SK-MEL-5 (cell line): ENCODE measurements around the gene FRMD4B. TPM values are rescaled to one million over a fixed set of nuclear protein-coding genes. Genes with fewer than 3 reads are reported as not detected.
"Not testable (repeated sequence)": the region's sequence is repeated elsewhere in the genome, so short reads cannot be mapped to it uniquely, and the experiment has no call there.

Experiments used
- DNase-seq: peaks from one replicate; pipeline ENCODE4 v3.0.0-alpha.2; 2016; ENCODE audit warnings: low read depth, low spot score
- in situ Hi-C: cut with HindIII; loops from 2 replicates; pipeline ENCODE4 v1.10.0; 2016; ENCODE audit warnings: low sequenced_read_pairs, high pct_unique_total_duplicates, low pct_unique_long_range_greater_than_20kb
- total RNA-seq: library from RNA; depleted of rRNA; stranded (reverse); fragments of >200 nt; shearing (Covaris generic); gene quantifications from 2 replicates; pipeline ENCODE4 v1.2.3, GENCODE V29; 2014

FRMD4B gene
- total RNA-seq, 1 experiment from 2014 or later, result 31.4 TPM

DNA sequence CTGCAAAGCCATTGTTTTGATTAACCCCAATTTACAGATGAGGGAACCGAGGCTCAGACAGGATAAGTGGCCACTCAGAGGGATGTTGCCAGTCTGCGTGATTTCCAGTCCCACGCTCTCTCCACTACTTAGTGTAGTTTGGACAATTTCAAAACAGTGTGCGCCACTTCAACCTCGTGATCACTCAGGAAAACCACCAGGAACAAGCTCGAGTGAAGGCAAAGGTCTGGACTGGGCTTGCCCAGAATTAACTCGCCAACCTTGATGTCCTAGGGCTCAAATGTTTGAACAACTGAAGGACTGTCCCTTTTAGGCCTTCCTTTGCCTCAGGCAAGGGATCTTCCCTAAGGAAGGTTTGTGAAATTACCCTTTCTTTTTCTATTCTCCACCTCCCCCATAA, 139.3 kb downstream of the FRMD4B start:
- DNase-seq, result no peak
- in situ Hi-C loops, result no loop called here

DNA sequence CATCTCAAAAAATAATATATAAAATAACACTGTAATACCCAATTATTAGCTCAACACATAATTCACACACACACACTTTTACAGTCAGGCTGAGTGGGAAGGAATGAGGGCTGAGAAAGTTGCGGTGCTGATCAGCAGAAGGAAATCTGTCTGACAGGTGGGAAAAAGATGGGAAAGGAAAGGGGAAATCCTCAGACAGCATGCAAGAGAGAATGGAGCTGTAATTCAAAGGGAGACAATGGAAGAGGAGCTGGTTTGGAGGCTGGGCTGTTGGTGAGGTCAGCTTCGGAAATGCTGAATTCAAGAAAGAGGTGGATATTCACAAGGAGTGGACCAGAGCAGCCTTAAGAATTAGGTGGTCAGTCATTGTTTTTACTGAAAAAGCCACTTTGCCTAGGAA, 141.8 kb downstream of the FRMD4B start:
- no peak for DNase-seq
- in situ Hi-C loops, result no loop called here

DNA sequence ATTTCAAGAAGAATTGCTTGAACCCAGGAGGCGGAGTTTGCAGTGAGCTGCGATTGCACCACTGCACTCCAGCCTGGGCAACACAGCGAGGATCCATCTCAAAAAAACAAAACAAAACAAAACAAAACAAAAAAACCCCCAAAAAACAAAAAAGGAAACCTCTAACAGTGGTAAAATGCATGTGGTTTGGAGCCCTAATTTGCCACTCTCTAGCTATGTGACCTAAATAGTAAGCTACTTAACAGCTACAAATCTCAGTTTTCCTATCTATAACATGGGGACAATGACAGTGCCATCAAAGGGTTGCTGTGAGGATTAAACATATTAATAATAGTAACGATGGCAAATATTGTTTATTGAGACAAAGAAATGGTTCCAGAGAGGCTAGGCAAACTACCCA, 144.1 kb downstream of the FRMD4B start:
- DNase-seq, result no peak
- in situ Hi-C loops, result no loop called here

DNA sequence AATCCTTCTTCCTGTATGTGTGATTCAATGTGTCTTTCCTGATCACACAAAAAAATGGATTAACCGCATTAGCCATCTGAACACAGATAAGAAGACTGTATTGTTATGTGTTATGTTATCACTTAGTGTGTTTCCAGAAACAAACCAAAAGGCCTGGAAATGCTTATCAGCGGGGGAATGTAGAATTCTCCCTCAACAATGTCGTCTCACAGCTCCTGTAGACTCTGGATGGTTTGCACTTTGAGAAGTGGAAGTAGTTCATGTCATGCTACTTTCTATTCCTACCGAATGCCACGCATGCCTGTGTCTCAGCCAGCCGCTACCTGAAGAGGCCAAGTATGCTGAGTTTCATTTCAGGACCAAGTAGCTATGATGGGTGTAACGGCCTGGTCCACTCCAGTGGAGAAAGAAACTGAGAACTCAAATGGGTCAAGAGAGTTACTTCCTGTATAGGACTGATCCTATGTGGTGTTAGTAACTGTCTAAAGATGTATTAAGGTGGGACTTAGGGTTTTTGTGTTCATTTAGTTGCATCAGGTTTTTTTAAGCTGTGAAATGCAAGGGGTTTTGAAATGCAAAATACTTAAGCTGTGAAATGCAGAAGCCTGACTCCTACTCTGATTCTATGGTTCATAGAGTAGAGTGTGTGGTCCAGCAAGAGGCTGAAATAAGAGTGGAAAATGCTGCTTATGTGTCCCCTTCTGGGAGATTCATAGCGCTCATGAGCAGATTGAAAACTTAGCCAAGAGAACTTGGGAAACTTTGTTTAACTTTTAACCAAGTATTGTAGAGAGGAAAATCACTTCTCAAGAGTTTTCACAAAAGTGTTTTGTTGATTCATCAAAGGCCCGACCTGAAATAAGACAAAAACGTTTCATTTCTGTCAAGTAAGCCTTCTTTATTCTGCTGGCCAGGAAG, 145.0 kb downstream of the FRMD4B start:
- DNase-seq, result no peak
- in situ Hi-C loops, result no loop called here

DNA sequence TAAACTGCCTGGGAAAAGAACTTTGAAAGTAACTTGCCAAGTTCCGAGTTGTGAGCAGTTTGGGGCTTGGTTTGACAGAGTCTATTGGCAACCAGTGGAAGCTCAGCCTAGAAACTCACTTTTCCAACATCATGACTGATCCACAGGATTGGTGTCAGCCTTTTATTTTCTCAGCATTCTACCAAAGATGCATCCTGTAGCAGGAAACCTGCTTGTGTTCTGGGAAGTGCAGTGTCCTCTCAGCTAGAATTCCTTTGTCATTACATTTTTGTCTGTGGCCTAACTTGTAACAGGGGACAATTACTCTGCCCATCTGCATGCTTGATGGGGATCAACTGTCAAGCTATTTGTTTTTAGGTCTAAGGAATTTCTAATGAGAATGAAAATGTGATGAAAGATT, 146.8 kb downstream of the FRMD4B start:
- in situ Hi-C loops, result no loop called here
- no peak for DNase-seq

DNA sequence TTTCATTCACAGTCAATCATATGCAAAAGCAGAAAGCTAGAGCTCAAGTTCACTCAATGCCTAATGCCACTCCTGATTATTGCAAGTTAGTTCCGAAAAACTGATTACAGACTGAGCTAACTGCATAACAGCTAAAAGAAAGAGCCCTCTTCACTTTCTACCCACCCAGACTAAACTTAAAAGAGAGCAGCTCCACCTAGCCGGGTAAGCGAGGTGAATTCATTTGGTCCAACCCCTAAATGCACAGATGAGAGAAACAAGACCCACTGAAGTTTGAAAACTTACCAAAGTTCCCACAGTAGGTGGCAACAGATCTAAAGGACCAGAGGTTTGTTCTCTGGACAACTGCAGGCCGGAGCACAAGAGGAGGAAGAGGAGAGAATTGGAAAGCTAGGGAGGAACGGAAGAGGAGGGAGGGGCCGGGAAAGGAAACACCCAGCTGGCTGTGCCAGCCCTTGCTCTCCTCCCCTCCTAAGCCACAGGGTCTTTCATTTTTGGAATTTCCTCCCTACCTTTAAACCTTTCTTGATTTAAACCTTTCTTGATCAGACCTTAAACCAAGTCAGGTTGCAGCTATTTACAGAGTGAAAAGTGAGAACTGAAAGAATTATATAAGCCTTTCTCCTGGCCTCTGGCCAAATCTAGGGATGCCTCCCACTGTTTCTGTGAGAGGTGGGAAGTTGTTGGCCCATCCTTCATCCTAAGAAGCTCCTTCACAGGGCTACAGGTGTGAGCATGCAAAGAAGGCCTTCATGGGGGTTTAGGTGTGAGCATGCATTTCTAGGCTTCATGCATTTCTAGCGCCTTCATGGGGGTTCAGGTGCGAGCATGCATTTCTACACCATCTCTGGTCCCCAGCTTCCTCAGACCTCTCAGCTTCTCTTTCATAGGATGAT, 148.8 kb downstream of the FRMD4B start:
- DNase-seq, result peak; percentile 27
- in situ Hi-C loops, result no loop called here

DNA sequence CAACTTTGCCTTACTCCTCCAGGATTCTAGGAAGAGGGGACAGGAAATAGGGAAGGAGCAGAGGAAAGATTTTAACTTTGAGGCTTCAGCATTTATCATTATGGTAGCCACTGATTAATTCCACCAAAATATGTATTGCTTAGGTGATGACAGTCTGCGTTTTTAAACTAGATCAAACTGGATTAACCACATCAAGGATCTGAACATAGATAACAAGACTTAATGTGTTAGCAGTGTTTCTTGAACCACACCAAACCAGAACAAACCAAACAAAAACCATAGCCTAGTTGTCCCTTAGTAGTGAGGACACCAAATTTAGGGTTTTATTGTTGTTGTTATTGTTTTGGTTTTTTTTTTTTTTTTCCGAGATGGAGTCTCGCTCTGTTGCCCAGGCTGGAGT, 150.0 kb downstream of the FRMD4B start:
- DNase-seq, result no peak
- in situ Hi-C loops, result no loop called here

DNA sequence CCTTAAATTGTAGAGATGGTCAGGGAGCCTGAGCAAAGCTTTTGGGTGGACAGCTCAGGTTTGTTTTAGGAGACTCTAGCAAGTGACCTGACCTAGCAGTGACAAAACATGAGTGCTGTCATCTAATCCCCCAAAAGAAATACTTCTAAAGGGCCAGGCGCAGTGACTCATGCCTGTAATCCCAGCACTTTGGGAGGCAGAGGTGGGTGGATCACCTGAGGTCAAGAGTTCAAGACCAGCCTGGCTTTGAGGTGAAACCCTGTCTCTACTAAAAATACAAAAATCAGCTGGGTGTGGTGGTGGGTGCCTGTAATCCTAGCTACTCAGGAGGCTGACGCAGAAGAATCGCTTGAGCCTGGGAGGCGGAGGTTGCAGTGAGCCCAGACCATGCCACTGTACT, 150.7 kb downstream of the FRMD4B start:
- in situ Hi-C loops, DNase-seq: not testable (repeated sequence)

DNA sequence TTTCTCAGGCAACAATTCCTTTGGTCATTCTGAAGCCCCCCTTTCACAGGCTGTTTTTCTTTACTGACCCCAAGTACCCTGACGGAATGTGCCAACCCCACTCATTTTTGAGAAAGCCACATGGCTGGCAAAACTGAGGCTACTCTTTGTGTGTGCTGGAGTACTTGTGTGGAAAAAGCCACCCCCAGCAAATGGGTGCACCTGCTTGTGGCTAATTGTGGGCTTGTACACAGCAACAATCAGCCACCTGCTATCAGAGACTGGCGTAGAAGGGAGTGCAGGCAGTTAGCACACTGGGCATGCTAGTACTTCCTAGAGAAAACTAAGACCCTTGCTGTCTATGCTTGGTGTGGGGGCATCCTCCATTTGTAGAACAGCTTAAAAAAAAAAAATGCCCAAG, 153.4 kb downstream of the FRMD4B start:
- in situ Hi-C loops, result no loop called here
- DNase-seq, result no peak

DNA sequence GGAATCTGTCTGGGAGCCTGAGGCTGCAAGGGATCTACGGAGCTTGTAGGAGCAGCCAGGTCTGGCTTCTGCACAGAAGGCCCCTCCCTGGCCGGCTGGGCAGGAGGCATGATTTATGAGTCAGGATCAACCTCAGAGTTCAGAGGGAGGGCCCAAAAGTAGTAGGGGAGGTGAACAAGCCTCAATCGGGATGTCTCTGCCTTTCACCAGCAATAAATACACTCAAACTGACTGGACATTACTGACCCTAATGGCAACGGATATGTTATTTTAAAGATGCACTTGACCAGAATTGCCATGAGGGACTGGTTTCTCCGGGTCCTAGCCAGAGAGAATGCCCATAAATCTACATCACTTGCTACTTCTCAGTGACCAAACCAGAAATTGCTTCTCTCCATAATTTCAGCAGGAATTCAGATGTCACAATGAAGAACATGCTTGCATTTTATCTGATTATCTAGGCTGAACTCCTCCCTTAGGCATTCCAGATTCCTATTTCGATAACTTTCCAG, 153.9 kb downstream of the FRMD4B start:
- in situ Hi-C loops, result no loop called here
- DNase-seq, result peak; percentile 29

DNA sequence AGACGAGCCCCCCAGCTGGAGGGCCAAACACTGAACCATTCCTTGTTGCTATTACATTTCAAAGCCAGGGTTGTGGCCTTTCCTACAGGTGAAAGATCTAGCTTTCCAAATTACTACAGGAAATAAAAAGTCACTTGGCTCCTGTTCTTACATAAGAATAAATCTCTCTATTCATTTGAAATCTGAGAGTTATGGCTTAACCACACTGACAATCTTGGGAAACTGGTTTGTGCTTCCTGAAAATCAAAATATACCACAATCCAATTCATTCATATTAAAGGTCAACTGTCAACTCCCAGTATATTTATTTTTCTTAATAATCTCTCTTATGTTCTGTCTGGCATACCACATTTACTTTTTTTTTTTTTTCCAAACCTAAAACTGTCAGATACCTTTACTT, 159.8 kb downstream of the FRMD4B start:
- in situ Hi-C loops, result no loop called here
- peak; percentile 87 for DNase-seq

DNA sequence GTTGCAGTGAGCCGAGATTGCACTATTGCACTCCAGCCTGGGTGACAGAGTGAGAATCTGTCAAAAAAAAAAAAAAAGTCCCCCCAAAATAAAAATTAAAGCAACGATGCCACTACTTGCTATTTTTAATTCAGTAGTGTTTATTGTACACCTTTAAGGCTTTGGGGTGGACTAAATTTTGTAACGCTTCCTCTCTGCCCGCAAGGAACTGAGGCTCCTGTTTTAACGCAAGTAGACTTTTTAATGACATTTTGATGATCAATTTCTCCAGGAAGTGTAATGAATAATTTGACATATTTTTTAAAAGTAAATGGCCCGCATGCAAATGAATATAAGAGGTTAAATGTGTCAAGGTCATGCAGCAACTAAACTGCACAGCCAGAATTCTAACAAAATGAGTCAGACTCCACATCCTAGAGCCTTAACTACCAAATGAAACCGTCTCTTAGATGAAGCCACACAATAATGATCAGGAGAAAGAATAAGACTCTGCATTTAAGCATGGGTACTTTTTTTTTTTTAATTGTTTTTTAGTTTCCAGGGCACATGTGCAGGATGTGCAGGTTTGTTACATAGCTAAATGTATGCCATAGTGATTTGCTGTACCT, 166.7 kb downstream of the FRMD4B start:
- in situ Hi-C loops, result no loop called here
- DNase-seq, result no peak

DNA sequence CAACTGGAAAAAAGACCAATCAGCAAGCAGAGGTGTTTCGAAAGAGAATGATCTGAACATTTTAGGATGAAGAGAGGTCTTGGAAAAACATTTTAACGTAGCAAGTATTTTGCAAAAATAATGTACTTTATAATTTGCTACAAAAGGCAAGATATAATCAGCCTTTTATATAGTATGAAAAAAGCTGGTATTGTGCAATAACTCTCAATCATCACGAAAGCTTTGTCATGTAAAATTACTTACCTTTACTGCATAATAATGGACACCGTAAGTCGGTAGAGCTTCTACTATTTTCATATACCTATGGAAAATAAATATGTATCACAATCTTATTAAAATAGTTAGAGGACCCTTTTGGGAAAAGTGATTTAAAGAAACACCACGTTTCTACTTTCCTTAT, 167.8 kb downstream of the FRMD4B start:
- DNase-seq, result no peak
- in situ Hi-C loops, result no loop called here

DNA sequence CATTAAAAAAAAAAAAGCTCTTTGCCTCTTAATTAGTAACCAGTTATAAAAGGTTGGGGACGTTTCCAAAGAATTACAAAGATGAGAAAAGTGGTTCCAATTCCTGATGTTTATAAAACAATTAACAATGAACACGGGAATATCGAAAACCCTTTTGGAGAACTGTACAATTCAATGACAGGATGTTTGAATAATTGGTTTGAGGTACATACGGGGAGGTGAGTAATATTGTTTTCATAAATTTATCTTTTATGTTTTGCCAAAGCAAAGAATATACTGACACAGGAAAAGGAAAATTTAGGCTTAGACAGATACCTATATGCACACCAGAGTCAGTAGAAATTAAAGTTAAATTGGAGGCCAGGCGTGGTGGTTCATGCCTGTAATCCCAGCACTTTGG, 168.9 kb downstream of the FRMD4B start:
- no peak for DNase-seq
- in situ Hi-C loops, result no loop called here

DNA sequence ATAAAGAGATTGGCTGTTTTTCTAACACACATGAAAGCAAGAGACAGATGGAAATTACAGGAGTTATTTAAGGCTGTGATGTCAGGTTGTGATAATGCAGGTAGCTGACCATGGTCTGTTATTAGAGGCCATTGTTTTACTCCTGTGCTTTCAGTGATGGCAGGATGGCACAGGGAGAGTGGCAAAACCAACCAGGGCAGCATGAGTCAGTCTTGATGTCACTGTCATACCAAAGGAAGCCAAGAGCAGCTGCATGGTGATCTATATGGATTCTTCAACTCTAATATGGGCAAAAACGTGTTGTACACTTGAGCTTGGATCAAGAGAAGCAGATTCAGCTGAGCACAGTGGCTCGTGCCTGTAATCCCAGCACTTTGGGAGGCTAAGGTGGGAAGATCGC, 171.6 kb downstream of the FRMD4B start:
- no peak for DNase-seq
- in situ Hi-C loops, result no loop called here

DNA sequence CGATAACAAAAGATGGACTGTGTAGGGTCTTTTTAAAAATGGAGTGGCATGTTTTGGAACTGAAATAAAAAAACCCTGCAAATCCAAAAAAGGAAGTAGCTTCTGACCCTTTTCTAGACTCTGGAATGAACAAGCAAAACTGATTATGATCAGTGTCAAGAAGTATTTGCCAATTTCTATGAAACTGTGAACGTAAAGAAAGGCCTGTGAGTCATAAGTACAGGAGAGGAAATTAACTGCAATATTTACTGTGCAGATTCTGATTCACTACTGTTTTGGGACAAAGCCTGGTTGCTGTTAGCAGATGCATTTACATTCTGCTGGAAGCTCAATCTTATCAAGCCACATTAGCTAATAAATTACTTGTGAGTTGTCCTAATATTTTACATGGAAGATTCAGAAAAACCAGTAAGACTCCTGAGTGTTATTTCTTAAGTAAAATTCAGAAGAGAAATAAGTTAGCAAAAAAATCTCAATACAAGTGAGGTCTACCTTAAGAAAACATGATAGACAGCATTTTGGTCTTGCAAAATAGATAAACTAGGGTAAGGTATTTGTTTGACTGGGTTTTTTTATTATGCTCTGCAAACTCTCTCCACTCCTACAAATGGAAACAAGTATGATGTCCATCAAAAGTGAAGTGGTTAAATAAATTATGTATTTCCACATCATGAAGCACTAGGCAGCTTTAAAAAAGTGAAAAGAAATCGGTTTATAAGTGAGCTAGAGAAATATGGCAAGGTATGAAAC, 173.3 kb downstream of the FRMD4B start:
- in situ Hi-C loops, result no loop called here
- peak; percentile 44 for DNase-seq

DNA sequence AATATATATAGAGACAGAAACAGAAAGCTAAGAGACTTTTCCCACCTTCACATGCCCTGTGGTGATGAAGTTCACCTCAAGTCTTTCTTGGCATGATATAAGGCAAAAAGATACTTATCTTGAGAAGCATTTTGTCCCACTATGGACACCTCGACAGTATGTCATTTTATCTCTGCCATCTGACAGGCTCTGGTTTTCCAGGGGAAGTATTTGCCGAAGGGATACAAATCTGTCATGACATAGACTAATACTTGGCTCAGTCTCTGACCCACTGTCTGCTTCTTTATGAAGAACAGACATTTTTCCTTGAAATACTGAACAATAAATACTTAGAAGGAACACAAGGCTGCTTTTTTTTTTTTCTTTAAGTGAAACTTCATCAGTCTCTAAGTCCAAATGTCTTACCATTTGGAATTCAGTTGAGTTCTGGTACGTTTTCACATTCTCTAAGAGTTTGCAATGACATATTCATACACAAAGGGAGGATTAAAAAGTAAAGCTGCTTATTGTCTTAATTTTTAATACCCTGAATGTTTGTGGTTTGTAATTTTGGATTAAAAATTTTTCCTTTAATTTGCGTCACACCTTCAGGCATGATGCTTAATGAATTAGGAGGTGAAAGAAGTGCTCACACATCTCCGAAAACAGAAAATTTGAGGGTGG, 175.7 kb downstream of the FRMD4B start:
- DNase-seq, result no peak
- in situ Hi-C loops, result no loop called here
